ENCODE data around the gene PROP1.
A peak's percentile ranks its signal among the peaks of the same experiment; 100 is the strongest.
"Not testable (repeated sequence)": the region's sequence is repeated elsewhere in the genome, so short reads cannot be mapped to it uniquely, and the experiment has no call there.

Gene PROP1

GRCh38 chr5:177982072-177982727, 13.8 kb downstream of the PROP1 start:
- DNase-seq, result peak; percentile 9

- no peak for DNase-seq
Observed at GRCh38 chr5:177981296-177982071, 14.6 kb downstream of the PROP1 start.

GRCh38 chr5:177980743-177981151, 15.3 kb downstream of the PROP1 start:
- DNase-seq, result no peak

GRCh38 chr5:177977600-177977999, 18.4 kb downstream of the PROP1 start:
- DNase-seq, result not testable (repeated sequence)

- DNase-seq, result no peak
Observed at GRCh38 chr5:177973066-177973635, 22.9 kb downstream of the PROP1 start.

- DNase-seq, result no peak
Observed at GRCh38 chr5:177972613-177973012, 23.4 kb downstream of the PROP1 start.

- DNase-seq, result not testable (repeated sequence)
Observed at GRCh38 chr5:177972014-177972413, 24.0 kb downstream of the PROP1 start.

- DNase-seq, result no peak
Observed at GRCh38 chr5:177968661-177969211, 27.3 kb downstream of the PROP1 start.

- DNase-seq, result no peak
Observed at GRCh38 chr5:177967221-177967887, 28.7 kb downstream of the PROP1 start.

- DNase-seq, result no peak
Observed at GRCh38 chr5:177966839-177967166, 29.2 kb downstream of the PROP1 start.

GRCh38 chr5:177966009-177966838, 29.8 kb downstream of the PROP1 start:
- DNase-seq, result no peak

GRCh38 chr5:177964471-177964870, 31.6 kb downstream of the PROP1 start:
- DNase-seq, result no peak

GRCh38 chr5:177963966-177964365, 32.1 kb downstream of the PROP1 start:
- DNase-seq, result no peak

GRCh38 chr5:177959315-177959714, 36.7 kb downstream of the PROP1 start:
- DNase-seq, result no peak

- no peak for DNase-seq
Observed at GRCh38 chr5:177958696-177959095, 37.3 kb downstream of the PROP1 start.

GRCh38 chr5:177957241-177957640, 38.8 kb downstream of the PROP1 start:
- no peak for DNase-seq

GRCh38 chr5:177953101-177953500, 42.9 kb downstream of the PROP1 start:
- DNase-seq, result not testable (repeated sequence)

- DNase-seq, result not testable (repeated sequence)
Observed at GRCh38 chr5:177949656-177950055, 46.4 kb downstream of the PROP1 start.

- not testable (repeated sequence) for DNase-seq
Observed at GRCh38 chr5:177949065-177949464, 47.0 kb downstream of the PROP1 start.

- DNase-seq, result not testable (repeated sequence)
Observed at GRCh38 chr5:177947912-177948311, 48.1 kb downstream of the PROP1 start.

- DNase-seq, result not testable (repeated sequence)
Observed at GRCh38 chr5:177945601-177946283, 50.3 kb downstream of the PROP1 start.

- DNase-seq, result not testable (repeated sequence)
Observed at GRCh38 chr5:177945145-177945544, 50.9 kb downstream of the PROP1 start.
